ENCODE data around the gene SLC8A3. TPM values are rescaled to one million over a fixed set of nuclear protein-coding genes. Genes with fewer than 3 reads are reported as not detected.

Gene SLC8A3
- total and polyA plus RNA-seq, 2 experiments from 2014 or later = 0.42 to 2.6 TPM

DNA sequence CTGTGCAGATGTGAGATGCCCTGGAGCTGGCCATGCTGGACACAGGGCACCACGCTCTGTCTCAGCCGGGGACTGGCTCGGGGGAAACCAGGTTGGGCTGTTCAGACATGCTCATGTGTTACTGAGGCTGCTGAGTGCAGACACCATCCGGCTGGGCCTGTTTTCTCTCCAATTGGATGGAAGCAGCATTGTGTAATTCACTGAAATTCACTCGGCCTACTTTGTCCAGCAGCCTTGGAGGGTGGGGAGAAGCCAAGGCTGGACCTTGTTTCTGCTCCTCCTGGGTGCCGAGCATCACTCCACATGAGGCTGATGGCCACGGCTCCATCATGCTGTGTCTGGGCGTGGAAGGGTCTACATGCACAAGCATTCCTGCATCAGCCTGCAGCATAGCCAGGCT, 178.8 kb downstream of the SLC8A3 start:
- Histone ChIP-seq H3K4me1 (ENCODE audit: insufficient read depth) (peaks cover 20% of the 10 kb centered on the region), H3K36me3 (replicated peaks; ENCODE audit: insufficient read depth, low read depth) (no peaks in the 10 kb centered on the region), H4K20me1 (ENCODE audit: insufficient read depth, poor library complexity, severe bottlenecking) (no peaks in the 10 kb centered on the region), H3K27ac (no peak overlapping the region), H3K9me3 (ENCODE audit: low read depth) (no peaks in the 10 kb centered on the region), H3K4me3 (no peak overlapping the region), H3K4me2 (no peak overlapping the region), H3K79me2 (no peaks in the 10 kb centered on the region), H2AFZ (no peak overlapping the region), H3K9me2 (replicated peaks; ENCODE audit: insufficient read depth) (no peaks in the 10 kb centered on the region), H3K27me3 (no peaks in the 10 kb centered on the region)
- TF ChIP-seq EZH2phosphoT487 (IDR thresholded peaks at IDR 0.05; ENCODE audit: low read depth, severe bottlenecking, unreplicated experiment) = no peak
- no peak for TF ChIP-seq EZH2 (IDR thresholded peaks at IDR 0.05; ENCODE audit: borderline replicate concordance)
- TF ChIP-seq, protein P1, sequence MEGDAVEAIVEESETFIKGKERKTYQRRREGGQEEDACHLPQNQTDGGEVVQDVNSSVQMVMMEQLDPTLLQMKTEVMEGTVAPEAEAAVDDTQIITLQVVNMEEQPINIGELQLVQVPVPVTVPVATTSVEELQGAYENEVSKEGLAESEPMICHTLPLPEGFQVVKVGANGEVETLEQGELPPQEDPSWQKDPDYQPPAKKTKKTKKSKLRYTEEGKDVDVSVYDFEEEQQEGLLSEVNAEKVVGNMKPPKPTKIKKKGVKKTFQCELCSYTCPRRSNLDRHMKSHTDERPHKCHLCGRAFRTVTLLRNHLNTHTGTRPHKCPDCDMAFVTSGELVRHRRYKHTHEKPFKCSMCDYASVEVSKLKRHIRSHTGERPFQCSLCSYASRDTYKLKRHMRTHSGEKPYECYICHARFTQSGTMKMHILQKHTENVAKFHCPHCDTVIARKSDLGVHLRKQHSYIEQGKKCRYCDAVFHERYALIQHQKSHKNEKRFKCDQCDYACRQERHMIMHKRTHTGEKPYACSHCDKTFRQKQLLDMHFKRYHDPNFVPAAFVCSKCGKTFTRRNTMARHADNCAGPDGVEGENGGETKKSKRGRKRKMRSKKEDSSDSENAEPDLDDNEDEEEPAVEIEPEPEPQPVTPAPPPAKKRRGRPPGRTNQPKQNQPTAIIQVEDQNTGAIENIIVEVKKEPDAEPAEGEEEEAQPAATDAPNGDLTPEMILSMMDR (IDR thresholded peaks at IDR 0.05; ENCODE audit: poor library complexity) = no peak
- peak; percentile 16 for DNase-seq (ENCODE audit: low spot score)
- whole genome bisulfite sequencing (ENCODE audit: low lambda C conversion rate, missing lambda C conversion rate) = 74% methylated on average over 8 of the region's 8 CpGs

DNA sequence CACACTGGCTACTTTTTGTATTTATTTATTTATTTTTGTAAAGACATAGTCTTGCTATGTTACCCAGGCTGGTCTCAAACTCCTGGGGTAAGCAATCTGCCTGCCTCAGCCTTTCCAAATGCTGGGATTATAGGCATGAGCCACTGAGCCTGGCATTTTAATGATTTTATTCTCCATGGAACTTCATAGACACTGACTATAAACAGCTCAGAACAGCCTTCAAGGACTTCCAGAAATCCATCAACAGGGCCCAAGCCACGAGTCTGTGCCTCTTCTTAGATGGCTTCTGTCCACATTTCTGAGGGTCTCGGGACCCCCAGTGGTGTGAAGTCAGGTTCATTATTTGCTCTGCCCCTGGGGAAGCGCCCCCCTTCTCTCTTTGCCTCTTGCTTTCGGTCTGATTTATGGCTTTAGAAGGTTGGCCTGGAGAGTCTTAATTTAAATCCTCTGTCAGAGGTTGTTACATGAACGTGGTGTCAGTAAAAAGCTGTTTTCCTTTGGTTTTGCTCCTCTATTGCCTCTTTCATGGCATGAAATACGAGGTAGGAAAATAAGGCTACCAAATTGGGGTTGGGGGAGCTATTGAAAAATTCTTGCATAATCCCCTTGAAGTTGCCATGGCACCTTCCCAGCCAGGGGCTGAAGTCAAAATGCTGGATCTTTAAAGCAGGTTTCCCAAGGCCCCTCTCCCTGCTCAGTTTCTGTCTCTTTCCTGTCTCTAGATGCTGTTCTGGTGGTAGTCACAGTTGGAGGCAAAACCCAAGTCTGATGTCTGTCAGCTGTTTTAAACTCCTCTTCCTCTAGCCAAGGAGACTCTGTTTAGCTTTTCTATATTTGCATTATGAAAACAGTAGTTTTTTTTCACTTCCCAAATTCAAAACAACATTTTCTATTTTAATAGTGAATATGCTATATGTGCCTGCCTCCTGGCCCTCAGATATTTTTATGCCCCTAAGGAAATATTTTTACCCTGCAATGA, 180.2 kb downstream of the SLC8A3 start:
- Histone ChIP-seq H3K4me3 (no peak overlapping the region), H3K9me2 (replicated peaks; ENCODE audit: insufficient read depth) (no peaks in the 10 kb centered on the region), H3K27ac (no peak overlapping the region), H3K4me1 (ENCODE audit: insufficient read depth) (peaks cover 27% of the 10 kb centered on the region), H3K27me3 (no peaks in the 10 kb centered on the region), H3K9me3 (ENCODE audit: low read depth) (no peaks in the 10 kb centered on the region), H3K79me2 (no peaks in the 10 kb centered on the region), H3K4me2 (no peak overlapping the region), H3K36me3 (replicated peaks; ENCODE audit: insufficient read depth, low read depth) (no peaks in the 10 kb centered on the region), H2AFZ (no peak overlapping the region), H4K20me1 (ENCODE audit: insufficient read depth, poor library complexity, severe bottlenecking) (no peaks in the 10 kb centered on the region)
- TF ChIP-seq EZH2 (IDR thresholded peaks at IDR 0.05; ENCODE audit: borderline replicate concordance) (no peak), EZH2phosphoT487 (IDR thresholded peaks at IDR 0.05; ENCODE audit: low read depth, severe bottlenecking, unreplicated experiment) (no peak)
- TF ChIP-seq, protein P1 (IDR thresholded peaks at IDR 0.05; ENCODE audit: poor library complexity) = no peak
- 41% methylated on average over 6 of the region's 6 CpGs for WGBS (ENCODE audit: low lambda C conversion rate, missing lambda C conversion rate)
- DNase-seq (ENCODE audit: low spot score) = no peak

- Histone ChIP-seq H3K4me3 (no peak overlapping the region), H3K4me2 (no peak overlapping the region), H3K4me1 (ENCODE audit: insufficient read depth) (peaks cover 27% of the 10 kb centered on the region), H3K9me3 (ENCODE audit: low read depth) (no peaks in the 10 kb centered on the region), H2AFZ (no peak overlapping the region), H3K79me2 (no peaks in the 10 kb centered on the region), H3K36me3 (replicated peaks; ENCODE audit: insufficient read depth, low read depth) (no peaks in the 10 kb centered on the region), H3K9me2 (replicated peaks; ENCODE audit: insufficient read depth) (no peaks in the 10 kb centered on the region), H4K20me1 (ENCODE audit: insufficient read depth, poor library complexity, severe bottlenecking) (no peaks in the 10 kb centered on the region), H3K27ac (no peak overlapping the region), H3K27me3 (no peaks in the 10 kb centered on the region)
- no peak for DNase-seq (ENCODE audit: low spot score)
- WGBS (ENCODE audit: low lambda C conversion rate, missing lambda C conversion rate) = 97% methylated on average over 6 of the region's 6 CpGs
- TF ChIP-seq, protein P1 (IDR thresholded peaks at IDR 0.05; ENCODE audit: poor library complexity) = no peak
- TF ChIP-seq EZH2phosphoT487 (IDR thresholded peaks at IDR 0.05; ENCODE audit: low read depth, severe bottlenecking, unreplicated experiment) (no peak), EZH2 (IDR thresholded peaks at IDR 0.05; ENCODE audit: borderline replicate concordance) (no peak)
Measured at GRCh38 chr14:70006699-70007098, 182.1 kb downstream of the SLC8A3 start.

All from hepatocyte (in vitro differentiated cells).